Adrenal gland (tissue), 5 donors: Measurements from ENCODE around the gene FAM110C.

Experiments used
- CTCF ChIP-seq, 6 experiments: fragments of 450-650 bp in 4 of 6; fragments of 200-600 bp in 2 of 6; sonication (generic) in 1 of 6; IDR thresholded peaks; 1 replicate in 5 of 6; 2 replicates in 1 of 6; pipeline versions ENCODE4 v1.5.1 to v1.8.0; 2016 to 2021; ENCODE audit warnings: antibody characterized with exemption in 6 of 6, mild to moderate bottlenecking in 2 of 6, moderate library complexity in 1 of 6
- POLR2A ChIP-seq, 2 donors: fragments of 450-650 bp; IDR thresholded peaks; one replicate each; pipeline ENCODE4 v1.6.1; 2017; ENCODE audit warnings: antibody characterized with exemption in 2 of 2, mild to moderate bottlenecking in 2 of 2, moderate library complexity in 1 of 2
- donor health status: DM: no; HTN: no; CAD: no.

- no peak for TF ChIP-seq POLR2A (IDR thresholded peaks at IDR 0.05)
- no peak for TF ChIP-seq CTCF (IDR thresholded peaks at IDR 0.05)
Measured at GRCh38 chr2:65121-65520, 18.8 kb upstream of the FAM110C start.
